COLO829 (cell line): ENCODE results near the gene DUSP28.
"Not testable (repeated sequence)": the region's sequence is repeated elsewhere in the genome, so short reads cannot be mapped to it uniquely, and the experiment has no call there.

Experiments used
- DNase-seq: peaks from one replicate; pipeline ENCODE4 v3.0.0; 2012; ENCODE audit warnings: low spot score

Gene DUSP28

DNA sequence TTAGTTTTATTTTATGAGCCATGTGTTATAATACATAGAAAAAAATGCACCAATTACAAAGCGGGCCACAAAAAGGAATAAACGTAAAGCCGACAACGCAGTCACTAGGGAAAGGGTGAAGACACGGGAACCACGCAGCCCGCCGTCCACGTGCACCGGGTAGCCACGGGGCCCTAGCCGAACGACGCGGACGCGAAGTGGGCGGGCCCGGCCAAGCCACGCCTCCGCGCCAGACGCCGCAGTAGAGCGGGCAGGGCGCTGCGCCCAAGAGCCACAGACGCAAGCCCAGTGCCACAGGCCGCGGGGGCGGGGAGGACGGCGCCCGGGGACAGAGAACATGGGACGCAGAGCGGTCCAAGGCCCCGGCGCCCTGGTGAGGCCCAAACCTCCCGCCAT, at the start of gene DUSP28:
Gene DUSP28 (plus strand): TSS at position 274 of the 396 bp plus-strand sequence. CDS start 328 bp downstream, outside the sequence.
- DNase-seq: peak; percentile 85

GRCh38 chr2:240510513-240511210, 49.5 kb upstream of the DUSP28 start:
- no peak for DNase-seq

DNA sequence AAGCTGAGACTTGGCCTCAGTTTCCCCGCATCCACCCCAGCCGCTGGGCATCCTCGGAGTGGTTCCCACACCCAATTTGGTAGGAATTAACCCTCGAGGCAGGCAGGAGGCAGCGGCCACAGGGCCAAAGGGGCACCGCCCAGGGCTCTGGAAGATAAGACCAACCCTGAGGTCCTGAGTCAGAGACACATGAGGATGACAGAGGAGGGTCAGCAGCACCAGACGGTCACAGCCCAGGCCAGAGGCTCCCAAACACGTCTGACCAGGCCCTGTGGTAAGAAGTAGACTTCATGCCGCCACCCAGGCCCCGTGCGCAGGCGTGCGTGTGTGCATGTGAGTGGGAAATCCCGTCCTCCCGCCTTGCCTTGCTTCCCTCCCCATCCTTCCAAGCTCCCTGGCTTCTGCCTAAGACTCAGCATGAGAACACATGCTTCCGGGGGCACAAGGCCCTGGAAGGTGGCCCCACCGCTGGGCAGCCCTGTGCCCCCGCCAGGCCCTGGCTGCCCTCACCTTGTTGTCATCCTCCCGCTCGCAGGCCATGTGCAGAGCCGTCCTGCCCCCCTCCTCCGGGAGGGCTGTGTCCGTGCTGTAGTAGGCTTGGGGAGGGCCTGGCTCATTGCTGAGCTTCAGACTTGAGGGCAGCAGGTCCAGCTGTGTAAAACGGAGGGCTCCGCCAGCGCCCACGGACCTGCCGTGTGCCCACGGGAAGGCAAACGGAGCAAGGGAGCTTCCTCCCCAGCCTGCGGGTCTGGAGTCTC, 48.6 kb upstream of the DUSP28 start:
- DNase-seq: no peak

DNA sequence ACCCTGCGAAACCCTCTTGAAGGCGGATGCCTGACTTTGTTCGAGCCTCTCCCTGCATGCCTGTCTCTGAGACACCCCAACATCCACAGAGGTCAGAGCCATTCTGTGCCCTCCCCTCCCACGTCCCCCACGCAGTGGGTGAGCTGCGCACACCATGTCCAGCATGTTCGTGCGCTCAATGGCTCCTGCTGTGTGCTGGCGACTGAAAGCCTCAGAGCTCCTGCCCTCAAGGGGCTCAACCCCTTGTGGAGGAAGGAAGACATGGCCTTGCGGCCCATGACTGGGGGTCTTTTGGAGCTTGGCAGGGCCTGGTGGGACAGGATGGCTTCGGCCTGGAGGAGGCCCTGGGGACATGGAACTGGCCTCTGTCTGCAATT, 48.1 kb upstream of the DUSP28 start:
- no peak for DNase-seq

- DNase-seq: no peak
These were observed 47.3 kb upstream of the DUSP28 start for GRCh38 chr2:240512666-240513535.

- peak; percentile 54 for DNase-seq
These were observed 46.4 kb upstream of the DUSP28 start for GRCh38 chr2:240513549-240514287.

DNA sequence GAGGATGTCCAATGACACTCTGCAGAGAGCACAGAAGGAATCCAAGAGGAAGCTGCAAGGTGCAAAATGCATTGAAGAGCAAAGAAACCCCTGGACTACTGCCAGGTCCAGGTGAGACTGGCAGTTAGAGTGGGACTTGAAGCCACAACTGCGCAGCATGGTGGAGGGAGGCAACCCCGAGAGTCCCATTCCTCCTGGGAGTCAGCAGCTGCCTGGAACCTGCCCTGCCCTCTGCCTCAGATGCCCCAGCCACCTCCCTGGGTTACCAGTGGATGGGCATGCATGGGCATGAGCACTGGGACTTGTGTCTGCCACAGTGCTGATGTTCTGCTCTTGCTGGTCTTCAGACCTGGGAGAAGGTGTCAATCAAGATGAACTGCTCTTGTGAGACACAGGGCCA, 45.5 kb upstream of the DUSP28 start:
- DNase-seq: no peak

GRCh38 chr2:240517342-240517741, 42.8 kb upstream of the DUSP28 start:
- DNase-seq: no peak

DNA sequence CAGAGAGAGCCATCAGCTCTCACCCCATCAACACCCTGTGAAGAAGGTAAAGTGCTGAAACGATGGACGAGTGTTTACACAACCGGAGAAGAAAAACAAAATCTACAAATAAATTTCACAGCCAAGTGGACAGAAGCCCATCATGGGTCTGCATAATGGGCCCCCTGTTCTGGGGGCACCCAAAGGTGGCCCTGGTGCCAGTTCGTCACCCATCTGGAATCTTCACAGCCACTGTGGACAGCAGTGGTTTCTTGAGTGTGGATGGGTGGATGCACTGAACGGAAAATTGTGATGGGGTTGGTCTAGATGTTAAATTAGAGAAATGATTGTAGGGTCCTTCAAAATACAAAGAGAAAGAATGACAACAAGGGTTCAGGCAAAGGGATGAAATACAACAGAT, 41.2 kb upstream of the DUSP28 start:
- no peak for DNase-seq

GRCh38 chr2:240519396-240520129, 40.6 kb upstream of the DUSP28 start:
- DNase-seq: no peak

- DNase-seq: no peak
These were observed 39.8 kb upstream of the DUSP28 start for GRCh38 chr2:240520130-240520973.

GRCh38 chr2:240520974-240521350, 39.2 kb upstream of the DUSP28 start:
- DNase-seq: no peak

GRCh38 chr2:240521885-240522284, 38.3 kb upstream of the DUSP28 start:
- not testable (repeated sequence) for DNase-seq

- no peak for DNase-seq
These were observed 37.8 kb upstream of the DUSP28 start for GRCh38 chr2:240522406-240522805.

DNA sequence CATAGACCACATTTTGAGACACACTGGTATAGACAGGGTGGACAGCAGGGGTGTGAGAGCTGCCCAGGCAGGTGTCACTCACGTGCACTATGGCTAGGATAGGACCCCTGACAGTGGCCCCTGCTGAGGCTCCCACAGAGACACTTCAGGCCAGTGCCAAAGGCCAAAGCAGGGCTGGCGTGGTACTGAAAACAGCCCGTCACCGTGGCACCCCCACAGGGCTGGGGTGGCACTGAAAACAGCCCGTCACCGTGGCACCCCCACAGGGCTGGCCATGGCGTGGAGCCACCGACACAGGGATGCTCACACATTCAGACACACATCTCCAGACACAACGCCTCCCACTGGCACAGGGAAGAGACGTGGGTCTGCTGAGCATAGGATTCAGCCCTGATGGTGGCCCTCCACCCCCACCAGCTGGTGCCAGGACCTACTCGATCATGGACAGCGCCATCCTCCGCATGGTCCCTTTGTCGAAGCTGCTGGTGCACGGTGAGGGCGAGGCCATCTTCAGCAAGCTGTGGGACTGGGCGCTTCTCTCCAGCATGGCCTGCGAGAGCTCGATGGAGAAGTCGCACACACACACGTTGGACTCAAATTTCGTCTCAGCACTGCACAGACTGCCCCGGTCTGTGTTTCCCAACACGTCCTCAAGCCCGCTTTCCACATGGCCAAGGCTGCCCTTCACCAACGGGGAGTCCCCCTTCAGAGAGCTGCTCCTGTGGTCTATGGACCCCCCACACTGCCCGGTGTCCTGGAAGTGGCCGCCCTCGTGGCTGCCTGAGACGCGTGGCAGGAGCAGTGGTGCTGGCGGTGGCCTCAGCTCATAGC, 36.5 kb upstream of the DUSP28 start:
- no peak for DNase-seq

GRCh38 chr2:240524963-240525718, 35.0 kb upstream of the DUSP28 start:
- DNase-seq: no peak

GRCh38 chr2:240525802-240526201, 34.4 kb upstream of the DUSP28 start:
- no peak for DNase-seq

- DNase-seq: no peak
These were observed 33.6 kb upstream of the DUSP28 start for GRCh38 chr2:240526521-240526920.
